Activated CD8-positive, alpha-beta memory T cell treated with anti-CD3 and anti-CD28 coated beads for 4 hours (primary cell): ENCODE data around the gene ITM2C.

Source experiments
- DNase-seq, 2 donors: peaks; one replicate each; pipeline ENCODE4 v3.0.0-alpha.2; 2020; ENCODE audit warnings: low read depth in 2 of 2

Gene ITM2C

GRCh38 chr2:230864605-230865306 is at the start of gene ITM2C:
TSS of gene ITM2C (plus strand) at chr2:230864942. CDS start at chr2:230865026, 84 bp downstream.
- peak; percentile 49 to 52 for DNase-seq

- DNase-seq = no peak
Measured at GRCh38 chr2:230815088-230815487, 49.7 kb upstream of the ITM2C start.

DNA sequence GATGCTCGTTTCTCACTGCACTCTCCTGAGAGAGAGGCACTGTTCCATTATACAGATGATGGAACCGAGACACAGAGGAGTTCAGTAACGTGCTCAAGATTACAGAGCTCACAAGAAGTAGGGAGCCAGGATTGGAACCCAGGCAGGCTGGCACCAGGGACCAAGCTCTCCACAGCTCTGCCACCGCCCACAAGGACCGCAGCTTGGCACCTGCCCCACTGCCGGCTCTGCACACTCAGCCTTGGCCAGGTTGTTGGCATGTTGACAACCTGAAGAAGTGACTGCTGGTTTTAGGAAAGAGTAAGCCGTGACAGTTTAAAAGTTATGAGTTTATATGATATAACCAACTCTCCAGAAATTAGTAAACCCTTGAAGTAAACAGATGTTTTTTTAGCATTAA is 48.0 kb upstream of the ITM2C start:
- DNase-seq = no peak

DNA sequence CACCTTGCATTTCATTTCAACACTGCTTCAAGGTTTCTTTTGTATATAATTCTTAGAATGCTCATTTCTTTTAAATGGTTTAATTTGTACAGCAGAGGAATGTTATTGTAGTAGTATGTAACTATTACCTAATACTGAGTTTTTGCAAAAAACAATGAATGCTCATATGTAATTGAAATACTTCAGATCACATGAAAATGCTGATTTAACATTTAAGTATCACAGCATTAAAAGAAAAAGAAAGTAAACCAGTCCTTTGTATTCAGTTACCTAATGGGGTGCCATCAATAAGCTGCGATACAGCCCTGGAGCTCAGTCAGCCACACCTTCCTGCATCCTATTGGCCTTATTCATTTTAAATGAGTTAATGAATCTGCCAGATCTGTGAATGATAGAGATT is 45.3 kb upstream of the ITM2C start:
- DNase-seq = no peak

- DNase-seq = no peak
Measured at GRCh38 chr2:230821261-230821990, 43.3 kb upstream of the ITM2C start.

- DNase-seq = no peak
Measured at GRCh38 chr2:230821991-230822520, 42.7 kb upstream of the ITM2C start.

DNA sequence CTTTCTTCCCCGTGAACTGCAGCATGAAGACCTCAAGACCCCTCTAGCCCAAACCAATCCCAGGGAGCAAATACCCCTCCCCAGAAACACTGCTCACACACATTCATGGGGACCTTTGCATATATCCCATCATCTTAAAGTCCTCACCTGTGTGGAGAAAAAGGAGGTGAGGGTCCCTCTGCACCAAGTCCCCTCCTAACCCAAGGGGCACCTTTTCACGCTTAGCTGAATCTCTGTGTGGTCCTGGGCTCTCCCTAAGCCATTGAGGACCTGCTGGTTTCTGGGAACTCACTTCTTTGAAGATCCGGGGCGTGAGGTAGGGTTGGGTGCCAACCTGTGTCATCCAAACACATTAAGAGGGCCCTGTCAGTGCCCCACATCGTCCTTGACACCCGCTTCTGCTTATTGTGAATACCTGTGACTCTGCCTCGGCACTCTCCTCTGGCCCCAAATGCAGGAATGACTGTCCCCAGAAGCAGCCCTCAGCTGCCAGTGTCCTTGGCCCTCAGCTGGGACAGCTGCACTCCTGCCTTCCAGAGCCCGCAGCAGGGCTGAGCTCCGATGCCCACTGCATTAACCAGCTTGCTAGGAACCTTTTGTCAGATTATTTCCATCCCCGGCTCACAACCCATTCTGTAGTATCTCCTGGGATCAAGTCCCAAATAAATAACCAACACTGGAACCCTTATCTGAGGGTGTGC is 41.3 kb upstream of the ITM2C start:
- no peak for DNase-seq

DNA sequence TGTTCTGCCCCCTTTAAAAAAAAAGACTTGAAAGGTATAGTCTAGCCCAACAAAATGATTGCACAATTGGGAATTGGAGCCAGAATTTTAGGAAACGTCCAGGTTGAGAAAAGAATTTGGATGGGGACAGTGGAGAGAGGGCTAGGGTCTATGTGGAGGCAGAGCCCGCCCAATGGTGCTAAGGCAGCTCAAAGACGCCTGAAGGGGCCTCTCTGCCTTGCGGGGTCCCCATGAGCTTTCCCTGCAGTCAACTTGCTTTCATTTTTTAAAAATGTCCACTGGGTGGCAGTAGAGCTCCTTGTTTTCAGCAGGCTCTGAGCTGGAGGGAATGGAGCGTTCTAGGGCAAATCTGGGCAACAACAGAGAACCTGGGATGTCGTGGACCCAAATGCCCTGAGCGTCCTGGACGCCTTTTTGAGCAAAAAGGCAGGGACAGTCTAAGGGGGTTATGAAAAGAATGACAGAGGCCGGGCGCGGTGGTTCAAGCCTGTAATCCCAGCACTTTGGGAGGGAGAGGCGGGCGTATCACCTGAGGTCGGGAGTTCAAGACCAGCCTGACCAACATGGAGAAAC is 40.2 kb upstream of the ITM2C start:
- peak in 1 of 2 donors; percentile 23 for DNase-seq

- no peak for DNase-seq
Measured at GRCh38 chr2:230825354-230825753, 39.4 kb upstream of the ITM2C start.

GRCh38 chr2:230827774-230828271 is 36.9 kb upstream of the ITM2C start:
- DNase-seq = no peak

GRCh38 chr2:230828272-230828961 is 36.3 kb upstream of the ITM2C start:
- no peak for DNase-seq

- no peak for DNase-seq
Measured at GRCh38 chr2:230829293-230829692, 35.4 kb upstream of the ITM2C start.

- DNase-seq = no peak
Measured at GRCh38 chr2:230829959-230830358, 34.8 kb upstream of the ITM2C start.

GRCh38 chr2:230830428-230830827 is 34.3 kb upstream of the ITM2C start:
- DNase-seq = no peak

GRCh38 chr2:230840301-230840700 is 24.4 kb upstream of the ITM2C start:
- no peak for DNase-seq

DNA sequence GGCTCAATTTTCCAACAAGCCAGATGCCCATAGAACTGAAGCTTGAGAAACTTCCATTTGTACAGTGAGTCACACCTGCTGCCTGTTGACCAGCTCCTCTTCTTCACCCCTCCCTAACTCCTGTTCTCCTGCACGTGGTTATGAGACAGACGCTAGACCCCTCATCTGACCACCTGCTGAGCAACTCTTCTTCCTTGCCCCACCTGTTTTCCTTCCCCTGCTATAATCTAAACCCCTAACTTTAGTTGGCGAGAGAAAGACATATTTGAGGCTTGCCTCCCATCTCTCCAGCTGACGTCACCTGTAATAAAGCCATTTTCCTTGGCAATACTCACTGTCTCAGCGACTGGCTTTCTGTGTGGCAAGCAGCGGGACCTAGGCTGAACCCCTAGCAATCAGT is 22.3 kb upstream of the ITM2C start:
- DNase-seq = no peak

GRCh38 chr2:230843132-230843531 is 21.6 kb upstream of the ITM2C start:
- no peak for DNase-seq

GRCh38 chr2:230846360-230846759 is 18.4 kb upstream of the ITM2C start:
- DNase-seq = no peak

GRCh38 chr2:230847883-230848388 is 16.8 kb upstream of the ITM2C start:
- DNase-seq = peak; percentile 81 to 89

- peak; percentile 32 to 50 for DNase-seq
Measured at GRCh38 chr2:230849633-230850357, 14.9 kb upstream of the ITM2C start.

GRCh38 chr2:230850358-230850658 is 14.4 kb upstream of the ITM2C start:
- no peak for DNase-seq
